ENCODE results near the gene PTPN9.
A peak's percentile ranks its signal among the peaks of the same experiment; 100 is the strongest.
"Not testable (repeated sequence)": the region's sequence is repeated elsewhere in the genome, so short reads cannot be mapped to it uniquely, and the experiment has no call there.

Gene PTPN9

DNA sequence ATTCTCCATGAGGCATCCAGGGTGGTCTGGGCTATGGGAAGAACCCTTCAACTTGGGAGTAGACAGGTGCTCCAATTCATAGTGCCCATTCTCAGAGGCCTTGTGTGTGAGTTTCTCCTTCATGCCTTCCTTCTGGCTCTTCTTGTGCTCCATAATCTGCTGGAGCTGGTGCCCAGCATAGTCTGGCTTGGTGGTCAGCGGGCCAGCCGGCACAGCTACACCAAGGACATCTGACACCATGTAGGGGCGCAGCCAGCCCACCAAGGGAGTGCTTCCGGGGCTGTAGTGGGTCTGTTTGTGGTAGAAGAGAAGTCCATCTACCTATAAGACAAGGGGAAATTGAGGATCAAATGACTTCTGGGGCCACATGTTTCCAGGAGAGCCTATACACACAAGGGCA is 19.2 kb upstream of the PTPN9 start:
- Histone ChIP-seq H3K4me1 (ENCODE audit: control insufficient read depth, insufficient read depth, low read length) (no peaks in the 10 kb centered on the region), H3K36me3 (ENCODE audit: control insufficient read depth in 2 of 2, insufficient read depth in 2 of 2, low read length in 2 of 2) (peaks cover 39 to 47% of the 10 kb centered on the region in 2 donors), H3K4me3 (ENCODE audit: low read length in 2 of 2) (no peak overlapping the region), H3K27me3 (ENCODE audit: control insufficient read depth in 1 of 2, insufficient read depth in 2 of 2, low read length in 2 of 2) (no peaks in the 10 kb centered on the region), H3K9me3 (ENCODE audit: control insufficient read depth in 2 of 2, low read length in 2 of 2) (no peaks in the 10 kb centered on the region), H3K9ac (ENCODE audit: low read length in 2 of 2) (no peak overlapping the region), H3K27ac (ENCODE audit: low read length) (peak overlapping the region; percentile 18)

DNA sequence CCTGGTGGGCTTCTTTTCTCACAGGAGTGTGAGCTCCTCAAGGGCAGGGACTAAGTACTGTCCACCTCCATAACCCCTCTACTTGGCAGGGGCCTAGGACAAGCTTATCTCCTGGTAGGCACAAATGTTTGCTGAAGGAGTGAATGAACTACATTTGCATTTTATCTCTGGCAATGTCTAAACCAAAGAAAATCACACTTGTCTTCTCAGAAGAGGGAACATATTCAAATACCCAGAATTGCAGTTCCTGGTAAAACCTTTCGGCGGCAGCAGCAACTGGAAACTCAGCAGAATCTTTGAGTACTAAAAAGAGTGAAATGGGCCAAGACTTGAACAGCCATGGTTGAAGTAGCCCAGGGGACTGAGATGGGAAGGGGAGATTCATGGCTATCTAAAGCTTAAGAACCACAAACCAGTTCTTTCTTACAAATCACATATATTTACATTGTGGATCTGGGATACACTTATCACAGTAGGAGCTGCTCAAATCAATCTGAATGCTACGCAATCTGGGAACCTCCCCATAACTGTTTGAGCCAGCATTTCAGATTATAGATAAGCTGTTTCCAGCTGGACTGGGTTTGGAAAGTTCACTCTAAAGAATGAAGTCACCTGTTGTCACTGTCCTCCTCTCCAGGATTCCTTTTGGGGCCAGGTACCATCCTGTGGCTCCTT is 18.7 kb upstream of the PTPN9 start:
- Histone ChIP-seq H3K4me1 (ENCODE audit: control insufficient read depth, insufficient read depth, low read length) (no peaks in the 10 kb centered on the region), H3K9ac (ENCODE audit: low read length in 2 of 2) (no peak overlapping the region), H3K36me3 (ENCODE audit: control insufficient read depth in 2 of 2, insufficient read depth in 2 of 2, low read length in 2 of 2) (peaks cover 39 to 47% of the 10 kb centered on the region in 2 donors), H3K27me3 (ENCODE audit: control insufficient read depth in 1 of 2, insufficient read depth in 2 of 2, low read length in 2 of 2) (no peaks in the 10 kb centered on the region), H3K27ac (ENCODE audit: low read length) (no peak overlapping the region), H3K9me3 (ENCODE audit: control insufficient read depth in 2 of 2, low read length in 2 of 2) (no peaks in the 10 kb centered on the region), H3K4me3 (ENCODE audit: low read length in 2 of 2) (no peak overlapping the region)

GRCh38 chr15:75596703-75597345 is 17.7 kb upstream of the PTPN9 start:
- H3K27ac ChIP-seq (ENCODE audit: low read length), result no peak overlapping the region
- H3K9ac ChIP-seq (ENCODE audit: low read length in 2 of 2), result no peak overlapping the region
- H3K9me3 ChIP-seq (ENCODE audit: control insufficient read depth in 2 of 2, low read length in 2 of 2), result no peaks in the 10 kb centered on the region
- H3K27me3 ChIP-seq (ENCODE audit: control insufficient read depth in 1 of 2, insufficient read depth in 2 of 2, low read length in 2 of 2), result no peaks in the 10 kb centered on the region
- no peak overlapping the region for H3K4me3 ChIP-seq (ENCODE audit: low read length in 2 of 2)
- peaks cover 39 to 48% of the 10 kb centered on the region in 2 donors for H3K36me3 ChIP-seq (ENCODE audit: control insufficient read depth in 2 of 2, insufficient read depth in 2 of 2, low read length in 2 of 2)
- no peaks in the 10 kb centered on the region for H3K4me1 ChIP-seq (ENCODE audit: control insufficient read depth, insufficient read depth, low read length)

GRCh38 chr15:75594276-75594675 is 15.2 kb upstream of the PTPN9 start:
- no peaks in the 10 kb centered on the region for H3K27me3 ChIP-seq (ENCODE audit: control insufficient read depth in 1 of 2, insufficient read depth in 2 of 2, low read length in 2 of 2)
- H3K4me1 ChIP-seq (ENCODE audit: control insufficient read depth, insufficient read depth, low read length), result no peaks in the 10 kb centered on the region
- H3K27ac ChIP-seq (ENCODE audit: low read length), result no peak overlapping the region
- no peaks in the 10 kb centered on the region for H3K9me3 ChIP-seq (ENCODE audit: control insufficient read depth in 2 of 2, low read length in 2 of 2)
- peaks cover 29 to 41% of the 10 kb centered on the region in 2 donors for H3K36me3 ChIP-seq (ENCODE audit: control insufficient read depth in 2 of 2, insufficient read depth in 2 of 2, low read length in 2 of 2)
- no peak overlapping the region for H3K4me3 ChIP-seq (ENCODE audit: low read length in 2 of 2)
- no peak overlapping the region for H3K9ac ChIP-seq (ENCODE audit: low read length in 2 of 2)

DNA sequence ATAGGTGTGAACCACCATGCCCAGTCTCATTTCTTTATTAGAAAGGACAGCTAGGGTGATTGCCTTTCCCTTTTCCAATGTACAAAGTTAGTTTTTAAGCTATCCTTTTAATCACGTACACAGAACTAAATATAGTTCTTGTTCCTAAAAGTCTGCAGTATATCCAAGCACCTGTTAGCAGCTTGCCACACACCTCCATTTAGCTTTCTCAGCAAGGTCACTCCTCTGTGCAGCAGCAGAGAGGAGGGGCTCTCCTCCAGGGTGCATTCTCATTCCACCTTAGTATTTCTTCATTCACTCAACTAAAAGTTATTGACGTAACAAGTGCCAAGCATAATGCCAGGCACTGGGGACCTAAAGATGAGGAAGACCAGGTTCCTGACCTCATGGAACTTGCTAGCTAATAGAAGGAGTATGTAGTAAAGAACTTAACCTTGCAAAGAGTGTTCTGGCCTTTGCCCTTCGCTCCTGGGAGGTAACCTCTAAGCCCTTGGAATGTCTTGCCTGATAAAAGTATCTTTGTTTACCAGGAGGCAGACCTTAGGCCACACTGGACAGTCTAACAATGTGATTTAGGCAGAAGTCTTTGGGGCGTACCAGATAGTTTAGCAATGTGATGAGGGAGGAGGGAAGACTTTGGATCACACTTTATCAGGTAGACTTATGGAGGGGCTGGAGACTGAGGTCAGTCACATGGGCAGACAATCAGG is 12.7 kb upstream of the PTPN9 start:
- H3K36me3 ChIP-seq (ENCODE audit: control insufficient read depth in 2 of 2, insufficient read depth in 2 of 2, low read length in 2 of 2), result peaks cover 10 to 21% of the 10 kb centered on the region in 2 donors
- no peaks in the 10 kb centered on the region for H3K4me1 ChIP-seq (ENCODE audit: control insufficient read depth, insufficient read depth, low read length)
- no peaks in the 10 kb centered on the region for H3K9me3 ChIP-seq (ENCODE audit: control insufficient read depth in 2 of 2, low read length in 2 of 2)
- H3K9ac ChIP-seq (ENCODE audit: low read length in 2 of 2), result no peak overlapping the region
- H3K27ac ChIP-seq (ENCODE audit: low read length), result no peak overlapping the region
- H3K4me3 ChIP-seq (ENCODE audit: low read length in 2 of 2), result no peak overlapping the region
- H3K27me3 ChIP-seq (ENCODE audit: control insufficient read depth in 1 of 2, insufficient read depth in 2 of 2, low read length in 2 of 2), result no peaks in the 10 kb centered on the region

DNA sequence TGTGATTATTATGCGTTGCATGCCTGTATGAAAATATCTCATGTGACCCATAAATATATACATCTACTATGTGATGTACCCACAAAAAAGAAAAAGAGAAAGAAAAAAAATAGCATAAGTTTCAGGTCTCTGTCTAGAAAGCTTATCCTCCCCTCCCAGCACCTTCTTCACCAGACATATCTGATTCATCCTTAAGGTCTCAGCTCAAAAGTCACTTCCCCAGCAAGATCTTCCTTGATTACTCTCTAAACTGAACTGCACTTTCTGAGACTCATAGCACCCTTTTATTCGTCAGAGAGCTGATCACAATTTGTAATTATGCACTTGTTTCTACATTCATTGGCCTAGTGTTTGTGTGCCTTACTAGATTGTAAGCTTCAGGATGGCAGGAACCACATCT is 11.1 kb upstream of the PTPN9 start:
- no peaks in the 10 kb centered on the region for H3K4me1 ChIP-seq (ENCODE audit: control insufficient read depth, insufficient read depth, low read length)
- H3K27ac ChIP-seq (ENCODE audit: low read length), result no peak overlapping the region
- H3K27me3 ChIP-seq (ENCODE audit: control insufficient read depth in 1 of 2, insufficient read depth in 2 of 2, low read length in 2 of 2), result no peaks in the 10 kb centered on the region
- H3K9me3 ChIP-seq (ENCODE audit: control insufficient read depth in 2 of 2, low read length in 2 of 2), result no peaks in the 10 kb centered on the region
- H3K9ac ChIP-seq (ENCODE audit: low read length in 2 of 2), result no peak overlapping the region
- no peak overlapping the region for H3K4me3 ChIP-seq (ENCODE audit: low read length in 2 of 2)
- peaks cover under 1 to 8% of the 10 kb centered on the region in 2 donors for H3K36me3 ChIP-seq (ENCODE audit: control insufficient read depth in 2 of 2, insufficient read depth in 2 of 2, low read length in 2 of 2)

DNA sequence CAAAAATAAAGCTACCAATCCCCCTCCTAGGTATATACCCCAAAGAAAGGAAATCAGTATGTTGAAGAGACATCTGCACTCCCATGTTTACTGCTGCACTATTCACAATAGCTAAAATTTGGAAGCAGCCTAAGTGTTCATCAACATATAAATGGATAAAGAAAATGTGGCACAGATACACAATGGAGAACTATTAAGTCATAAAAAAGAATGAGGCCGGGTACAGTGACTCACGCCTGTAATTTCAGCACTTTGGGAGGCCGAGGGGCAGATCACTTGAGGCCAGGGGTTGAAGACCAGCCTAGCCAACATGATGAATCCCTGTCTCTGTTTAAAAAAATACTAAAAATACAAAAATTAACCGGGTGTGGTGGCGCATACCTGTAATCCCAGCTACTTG is 10.0 kb upstream of the PTPN9 start:
- H3K4me3 ChIP-seq (ENCODE audit: low read length in 2 of 2), result no peak overlapping the region
- no peaks in the 10 kb centered on the region for H3K27me3 ChIP-seq (ENCODE audit: control insufficient read depth in 1 of 2, insufficient read depth in 2 of 2, low read length in 2 of 2)
- peaks cover under 1% of the 10 kb centered on the region for H3K4me1 ChIP-seq (ENCODE audit: control insufficient read depth, insufficient read depth, low read length)
- H3K27ac ChIP-seq (ENCODE audit: low read length), result no peak overlapping the region
- no peaks in the 10 kb centered on the region for H3K9me3 ChIP-seq (ENCODE audit: control insufficient read depth in 2 of 2, low read length in 2 of 2)
- no peak overlapping the region for H3K9ac ChIP-seq (ENCODE audit: low read length in 2 of 2)
- H3K36me3 ChIP-seq (ENCODE audit: control insufficient read depth in 2 of 2, insufficient read depth in 2 of 2, low read length in 2 of 2), result peaks cover 0 to 5% of the 10 kb centered on the region in 2 donors

DNA sequence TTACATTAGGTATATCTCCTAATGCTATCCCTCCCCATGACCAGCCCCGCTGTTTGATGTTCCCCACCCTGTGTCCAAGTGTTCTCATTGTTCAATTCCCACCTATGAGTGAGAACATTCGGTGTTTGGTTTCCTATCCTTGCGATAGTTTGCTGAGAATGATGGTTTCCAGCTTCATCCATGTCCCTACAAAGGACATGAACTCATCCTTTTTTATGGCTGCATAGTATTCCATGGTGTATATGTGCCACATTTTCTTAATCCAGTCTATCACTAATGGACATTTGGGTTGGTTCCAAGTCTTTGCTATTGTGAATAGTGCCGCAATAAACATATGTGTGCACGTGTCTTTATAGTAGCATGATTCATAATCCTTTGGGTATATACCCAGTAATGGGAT is 7.3 kb upstream of the PTPN9 start:
- H3K4me3 ChIP-seq (ENCODE audit: low read length in 2 of 2); H3K36me3 ChIP-seq (ENCODE audit: control insufficient read depth in 2 of 2, insufficient read depth in 2 of 2, low read length in 2 of 2); H3K27me3 ChIP-seq (ENCODE audit: control insufficient read depth in 1 of 2, insufficient read depth in 2 of 2, low read length in 2 of 2); H3K9ac ChIP-seq (ENCODE audit: low read length in 2 of 2); H3K9me3 ChIP-seq (ENCODE audit: control insufficient read depth in 2 of 2, low read length in 2 of 2); H3K27ac ChIP-seq (ENCODE audit: low read length); H3K4me1 ChIP-seq (ENCODE audit: control insufficient read depth, insufficient read depth, low read length): not testable (repeated sequence)

DNA sequence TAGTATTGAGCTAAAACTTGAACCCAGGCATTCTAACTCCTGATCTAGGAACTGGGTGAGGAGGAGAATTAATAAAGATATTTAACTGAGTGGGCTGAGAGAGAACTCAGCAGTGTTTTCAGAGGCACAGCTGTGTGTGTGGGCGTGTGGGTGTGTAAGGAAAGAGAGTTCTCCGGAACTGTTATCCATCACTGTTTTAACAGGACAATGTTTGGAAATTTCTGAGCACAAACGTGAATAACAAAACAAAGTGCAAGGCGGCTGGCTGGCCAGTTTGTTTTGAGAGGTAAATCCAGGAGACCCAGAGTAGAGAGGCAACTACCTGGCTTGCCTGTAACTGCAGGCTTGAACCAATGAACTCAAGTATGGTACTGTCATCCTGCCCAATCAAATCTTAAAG is 5.0 kb upstream of the PTPN9 start:
- H3K27me3 ChIP-seq (ENCODE audit: control insufficient read depth in 1 of 2, insufficient read depth in 2 of 2, low read length in 2 of 2), result no peaks in the 10 kb centered on the region
- no peaks in the 10 kb centered on the region for H3K36me3 ChIP-seq (ENCODE audit: control insufficient read depth in 2 of 2, insufficient read depth in 2 of 2, low read length in 2 of 2)
- H3K4me3 ChIP-seq (ENCODE audit: low read length in 2 of 2), result no peak overlapping the region
- no peak overlapping the region for H3K9ac ChIP-seq (ENCODE audit: low read length in 2 of 2)
- H3K9me3 ChIP-seq (ENCODE audit: control insufficient read depth in 2 of 2, low read length in 2 of 2), result no peaks in the 10 kb centered on the region
- no peak overlapping the region for H3K27ac ChIP-seq (ENCODE audit: low read length)
- peaks cover 11% of the 10 kb centered on the region for H3K4me1 ChIP-seq (ENCODE audit: control insufficient read depth, insufficient read depth, low read length)

DNA sequence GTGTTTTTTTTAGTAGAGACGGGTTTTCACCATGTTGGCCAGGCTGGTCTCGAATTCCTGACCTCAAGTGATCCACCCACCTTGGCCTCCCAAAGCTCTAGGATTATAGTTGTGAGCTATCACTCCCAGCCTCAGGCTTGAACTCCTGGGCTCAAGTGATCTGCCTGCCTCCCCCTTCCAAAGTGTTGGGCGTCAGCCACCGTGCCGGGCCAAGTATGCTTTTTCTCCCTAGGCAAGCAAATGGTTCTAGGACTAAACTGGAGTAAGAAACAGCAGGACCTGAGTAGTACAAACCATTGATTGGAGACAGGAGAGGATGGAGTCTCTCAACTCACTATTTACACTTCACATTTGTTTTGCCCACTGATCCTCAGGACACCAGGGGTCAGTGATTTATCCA is 4.6 kb upstream of the PTPN9 start:
- H3K9me3 ChIP-seq (ENCODE audit: control insufficient read depth in 2 of 2, low read length in 2 of 2), result no peaks in the 10 kb centered on the region
- no peak overlapping the region for H3K27ac ChIP-seq (ENCODE audit: low read length)
- H3K4me1 ChIP-seq (ENCODE audit: control insufficient read depth, insufficient read depth, low read length), result peaks cover 11% of the 10 kb centered on the region
- no peaks in the 10 kb centered on the region for H3K36me3 ChIP-seq (ENCODE audit: control insufficient read depth in 2 of 2, insufficient read depth in 2 of 2, low read length in 2 of 2)
- no peak overlapping the region for H3K9ac ChIP-seq (ENCODE audit: low read length in 2 of 2)
- H3K27me3 ChIP-seq (ENCODE audit: control insufficient read depth in 1 of 2, insufficient read depth in 2 of 2, low read length in 2 of 2), result no peaks in the 10 kb centered on the region
- no peak overlapping the region for H3K4me3 ChIP-seq (ENCODE audit: low read length in 2 of 2)

DNA sequence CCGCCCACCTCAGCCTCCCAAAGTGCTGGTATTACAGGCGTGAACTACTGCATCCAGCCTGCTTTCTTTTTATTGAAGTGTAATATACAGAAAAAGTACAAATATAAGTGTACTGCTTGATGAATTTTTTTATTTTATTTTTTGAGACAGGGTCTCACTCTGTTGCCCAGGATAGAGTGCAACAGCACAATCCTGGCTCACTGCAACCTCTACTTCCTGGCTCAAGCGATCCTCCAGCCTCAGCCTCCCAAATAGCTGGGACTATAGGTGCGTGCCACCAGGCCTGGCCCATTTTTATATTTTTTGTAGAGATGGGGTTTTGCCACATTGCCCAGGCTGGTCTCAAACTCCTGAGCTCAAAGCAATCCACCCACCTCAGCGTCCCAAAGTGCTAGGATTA is 3.8 kb upstream of the PTPN9 start:
- peaks cover 13% of the 10 kb centered on the region for H3K4me1 ChIP-seq (ENCODE audit: control insufficient read depth, insufficient read depth, low read length)
- not testable (repeated sequence) for H3K36me3 ChIP-seq (ENCODE audit: control insufficient read depth in 2 of 2, insufficient read depth in 2 of 2, low read length in 2 of 2); H3K4me3 ChIP-seq (ENCODE audit: low read length in 2 of 2); H3K27ac ChIP-seq (ENCODE audit: low read length); H3K27me3 ChIP-seq (ENCODE audit: control insufficient read depth in 1 of 2, insufficient read depth in 2 of 2, low read length in 2 of 2); H3K9me3 ChIP-seq (ENCODE audit: control insufficient read depth in 2 of 2, low read length in 2 of 2); H3K9ac ChIP-seq (ENCODE audit: low read length in 2 of 2)
